Astrocyte of the spinal cord (primary cell): Measurements from ENCODE around the gene GPR15LG.

Source experiments
- DNase-seq: peaks from one replicate; pipeline ENCODE4 v3.0.0; 2011; ENCODE audit warnings: low read depth, low spot score
- H3K4me3 ChIP-seq: 2 replicates; pipeline ENCODE4 v1.5.1; 2011; ENCODE audit warnings: low read depth, mild to moderate bottlenecking, low read length, moderate library complexity
- CTCF ChIP-seq: IDR thresholded peaks from 2 replicates; pipeline ENCODE4 v1.5.1; 2012; ENCODE audit warnings: low read depth, mild to moderate bottlenecking, low read length, inconsistent platforms
- in situ Hi-C: cut with HindIII; loops from 2 replicates; pipeline ENCODE4 v1.10.0; 2017; ENCODE audit warnings: low sequenced_read_pairs

GPR15LG gene

GRCh38 chr10:84191106-84191505, 17.5 kb downstream of the GPR15LG start:
- DNase-seq: no peak
- no peak overlapping the region for H3K4me3 ChIP-seq
- in situ Hi-C loops: no loop called here
- no peak for TF ChIP-seq CTCF

GRCh38 chr10:84193327-84193726, 19.7 kb downstream of the GPR15LG start:
- H3K4me3 ChIP-seq: no peak overlapping the region
- no peak for TF ChIP-seq CTCF
- no peak for DNase-seq
- in situ Hi-C loops: no loop called here

- DNase-seq: peak; percentile 24
- in situ Hi-C loops: no loop called here
- TF ChIP-seq CTCF: no peak
- no peak overlapping the region for H3K4me3 ChIP-seq
Measured at GRCh38 chr10:84193846-84194423, 20.3 kb downstream of the GPR15LG start.

GRCh38 chr10:84194424-84195043, 20.9 kb downstream of the GPR15LG start, which contains the start of gene CDHR1:
Gene CDHR1 (plus strand): TSS chr10:84194537. CDS start chr10:84194761, 224 bp downstream.
- in situ Hi-C loops: no loop called here
- no peak for TF ChIP-seq CTCF
- H3K4me3 ChIP-seq: no peak within 1 kb of the TSS
- DNase-seq: no peak

- in situ Hi-C loops: no loop called here
- TF ChIP-seq CTCF: no peak
Measured at GRCh38 chr10:84195044-84195830, 21.6 kb downstream of the GPR15LG start.

GRCh38 chr10:84196083-84196482, 22.5 kb downstream of the GPR15LG start:
- in situ Hi-C loops: no loop called here
- TF ChIP-seq CTCF: no peak
- no peak overlapping the region for H3K4me3 ChIP-seq
- DNase-seq: no peak

More at GRCh38 chr10:84195044-84195830, 21.6 kb downstream of the GPR15LG start:
- H3K4me3 ChIP-seq: no peak overlapping the region
- DNase-seq: no peak
